ENCODE data around the gene SLC6A2.

SLC6A2 gene

DNA sequence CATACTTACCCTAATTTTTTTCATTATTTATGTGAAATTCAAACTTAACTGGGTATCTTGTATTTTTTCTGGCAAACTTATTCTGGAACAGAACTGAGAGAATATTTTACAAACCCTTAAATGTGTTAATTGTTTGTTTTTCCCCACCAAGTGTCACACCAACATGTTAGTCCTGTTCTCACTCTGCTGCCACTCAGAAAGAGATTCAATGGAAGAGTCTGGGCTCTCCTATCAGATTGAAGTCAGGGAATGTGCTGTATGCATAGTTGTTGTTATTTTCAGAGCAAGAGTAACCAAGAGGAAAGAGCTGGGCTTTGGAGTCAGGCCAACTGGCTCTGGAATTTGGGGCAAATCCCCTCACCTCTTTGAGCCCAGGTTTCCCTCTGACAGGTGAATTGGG is 43.2 kb downstream of the SLC6A2 start:
- TF ChIP-seq ZBTB7A (IDR thresholded peaks at IDR 0.05; ENCODE audit: low read depth), result no peak

DNA sequence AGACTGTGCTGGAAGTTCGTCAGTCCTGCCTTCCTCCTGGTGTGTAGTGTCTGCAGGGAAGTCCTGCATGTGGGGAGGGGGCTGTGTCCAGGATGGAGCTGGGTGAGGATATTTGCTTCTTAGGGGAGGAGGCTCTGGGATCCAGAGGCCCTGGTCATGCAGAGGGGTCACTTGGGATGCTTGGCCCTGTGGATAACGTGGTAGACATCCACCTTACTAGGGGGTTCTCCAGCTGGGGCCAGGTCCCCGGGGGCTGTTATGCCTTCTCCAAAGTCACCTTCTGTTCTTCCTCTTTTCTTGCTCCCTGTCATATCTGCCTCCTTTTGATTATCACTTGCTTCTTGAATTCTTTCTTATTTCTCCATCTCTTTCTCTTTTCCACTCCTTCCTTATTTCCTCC is 43.8 kb downstream of the SLC6A2 start:
- TF ChIP-seq, protein P1, sequence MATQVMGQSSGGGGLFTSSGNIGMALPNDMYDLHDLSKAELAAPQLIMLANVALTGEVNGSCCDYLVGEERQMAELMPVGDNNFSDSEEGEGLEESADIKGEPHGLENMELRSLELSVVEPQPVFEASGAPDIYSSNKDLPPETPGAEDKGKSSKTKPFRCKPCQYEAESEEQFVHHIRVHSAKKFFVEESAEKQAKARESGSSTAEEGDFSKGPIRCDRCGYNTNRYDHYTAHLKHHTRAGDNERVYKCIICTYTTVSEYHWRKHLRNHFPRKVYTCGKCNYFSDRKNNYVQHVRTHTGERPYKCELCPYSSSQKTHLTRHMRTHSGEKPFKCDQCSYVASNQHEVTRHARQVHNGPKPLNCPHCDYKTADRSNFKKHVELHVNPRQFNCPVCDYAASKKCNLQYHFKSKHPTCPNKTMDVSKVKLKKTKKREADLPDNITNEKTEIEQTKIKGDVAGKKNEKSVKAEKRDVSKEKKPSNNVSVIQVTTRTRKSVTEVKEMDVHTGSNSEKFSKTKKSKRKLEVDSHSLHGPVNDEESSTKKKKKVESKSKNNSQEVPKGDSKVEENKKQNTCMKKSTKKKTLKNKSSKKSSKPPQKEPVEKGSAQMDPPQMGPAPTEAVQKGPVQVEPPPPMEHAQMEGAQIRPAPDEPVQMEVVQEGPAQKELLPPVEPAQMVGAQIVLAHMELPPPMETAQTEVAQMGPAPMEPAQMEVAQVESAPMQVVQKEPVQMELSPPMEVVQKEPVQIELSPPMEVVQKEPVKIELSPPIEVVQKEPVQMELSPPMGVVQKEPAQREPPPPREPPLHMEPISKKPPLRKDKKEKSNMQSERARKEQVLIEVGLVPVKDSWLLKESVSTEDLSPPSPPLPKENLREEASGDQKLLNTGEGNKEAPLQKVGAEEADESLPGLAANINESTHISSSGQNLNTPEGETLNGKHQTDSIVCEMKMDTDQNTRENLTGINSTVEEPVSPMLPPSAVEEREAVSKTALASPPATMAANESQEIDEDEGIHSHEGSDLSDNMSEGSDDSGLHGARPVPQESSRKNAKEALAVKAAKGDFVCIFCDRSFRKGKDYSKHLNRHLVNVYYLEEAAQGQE (IDR thresholded peaks at IDR 0.05; ENCODE audit: low read depth), result no peak
- TF ChIP-seq YY1 (IDR thresholded peaks at IDR 0.05; ENCODE audit: low read depth), result no peak
- TF ChIP-seq TAF1 (IDR thresholded peaks at IDR 0.05; ENCODE audit: low read depth), result no peak
- no peak for TF ChIP-seq TCF12 (IDR thresholded peaks at IDR 0.05; ENCODE audit: low read depth)
- no peak for TF ChIP-seq TEAD4 (IDR thresholded peaks at IDR 0.05)
- TF ChIP-seq EGR1 (IDR thresholded peaks at IDR 0.05), result no peak
- no peak for TF ChIP-seq EP300 (IDR thresholded peaks at IDR 0.05; ENCODE audit: borderline replicate concordance)
- TF ChIP-seq, protein P2, sequence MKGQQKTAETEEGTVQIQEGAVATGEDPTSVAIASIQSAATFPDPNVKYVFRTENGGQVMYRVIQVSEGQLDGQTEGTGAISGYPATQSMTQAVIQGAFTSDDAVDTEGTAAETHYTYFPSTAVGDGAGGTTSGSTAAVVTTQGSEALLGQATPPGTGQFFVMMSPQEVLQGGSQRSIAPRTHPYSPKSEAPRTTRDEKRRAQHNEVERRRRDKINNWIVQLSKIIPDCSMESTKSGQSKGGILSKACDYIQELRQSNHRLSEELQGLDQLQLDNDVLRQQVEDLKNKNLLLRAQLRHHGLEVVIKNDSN (IDR thresholded peaks at IDR 0.05), result no peak
- no peak for TF ChIP-seq CREB1 (IDR thresholded peaks at IDR 0.05; ENCODE audit: low read depth)
- TF ChIP-seq ZBTB7A (IDR thresholded peaks at IDR 0.05; ENCODE audit: low read depth), result no peak
- TF ChIP-seq, protein P3, sequence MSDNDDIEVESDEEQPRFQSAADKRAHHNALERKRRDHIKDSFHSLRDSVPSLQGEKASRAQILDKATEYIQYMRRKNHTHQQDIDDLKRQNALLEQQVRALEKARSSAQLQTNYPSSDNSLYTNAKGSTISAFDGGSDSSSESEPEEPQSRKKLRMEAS (IDR thresholded peaks at IDR 0.05), result no peak

DNA sequence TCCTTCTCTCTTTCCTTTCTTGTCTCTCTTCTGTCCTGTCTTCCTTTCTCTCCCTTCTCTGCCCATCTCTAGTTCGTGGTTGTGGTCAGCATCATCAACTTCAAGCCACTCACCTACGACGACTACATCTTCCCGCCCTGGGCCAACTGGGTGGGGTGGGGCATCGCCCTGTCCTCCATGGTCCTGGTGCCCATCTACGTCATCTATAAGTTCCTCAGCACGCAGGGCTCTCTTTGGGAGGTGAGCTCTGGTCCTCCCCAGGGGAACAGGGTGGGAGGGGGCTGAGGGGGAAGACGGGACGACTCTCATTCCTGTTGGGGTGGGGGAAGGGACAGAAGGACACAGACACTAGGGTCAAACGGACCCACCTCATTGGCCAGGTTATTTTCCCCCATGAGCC is 44.3 kb downstream of the SLC6A2 start:
- TF ChIP-seq NFIC (IDR thresholded peaks at IDR 0.05), result no peak
- TF ChIP-seq, protein P1 (IDR thresholded peaks at IDR 0.05; ENCODE audit: low read depth), result no peak
- TF ChIP-seq TCF12 (IDR thresholded peaks at IDR 0.05; ENCODE audit: low read depth), result no peak
- TF ChIP-seq RAD21 (IDR thresholded peaks at IDR 0.05; ENCODE audit: low read depth), result no peak

DNA sequence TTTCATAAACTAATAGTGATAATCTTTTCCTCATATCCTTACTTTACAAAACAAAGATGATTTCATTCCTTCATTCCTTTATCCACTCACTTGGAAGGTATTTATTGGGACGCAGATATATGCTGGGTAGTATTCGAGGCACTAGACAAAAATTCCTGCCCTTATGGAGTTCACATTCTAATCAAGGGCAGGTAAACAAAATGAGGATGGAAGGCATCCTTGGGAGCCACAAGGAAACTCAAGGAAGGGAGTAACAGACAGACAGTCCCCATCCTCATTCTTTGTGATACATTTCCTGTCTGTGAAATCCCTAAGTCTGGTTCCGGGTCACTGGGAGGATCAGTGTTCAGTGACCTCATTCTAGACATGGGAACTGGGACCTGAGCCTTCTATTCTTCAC is 45.2 kb downstream of the SLC6A2 start:
- TF ChIP-seq, protein P1 (IDR thresholded peaks at IDR 0.05; ENCODE audit: low read depth), result no peak
- TF ChIP-seq, protein P3 (IDR thresholded peaks at IDR 0.05), result no peak
- TF ChIP-seq ZBTB7A (IDR thresholded peaks at IDR 0.05; ENCODE audit: low read depth) (no peak), TCF12 (IDR thresholded peaks at IDR 0.05; ENCODE audit: low read depth) (no peak), NFIC (IDR thresholded peaks at IDR 0.05) (no peak), CEBPB (IDR thresholded peaks at IDR 0.05) (no peak), FOXM1 (IDR thresholded peaks at IDR 0.05; ENCODE audit: borderline replicate concordance, low read depth) (no peak), EGR1 (IDR thresholded peaks at IDR 0.05) (no peak)
- TF ChIP-seq, protein P2 (IDR thresholded peaks at IDR 0.05), result no peak

DNA sequence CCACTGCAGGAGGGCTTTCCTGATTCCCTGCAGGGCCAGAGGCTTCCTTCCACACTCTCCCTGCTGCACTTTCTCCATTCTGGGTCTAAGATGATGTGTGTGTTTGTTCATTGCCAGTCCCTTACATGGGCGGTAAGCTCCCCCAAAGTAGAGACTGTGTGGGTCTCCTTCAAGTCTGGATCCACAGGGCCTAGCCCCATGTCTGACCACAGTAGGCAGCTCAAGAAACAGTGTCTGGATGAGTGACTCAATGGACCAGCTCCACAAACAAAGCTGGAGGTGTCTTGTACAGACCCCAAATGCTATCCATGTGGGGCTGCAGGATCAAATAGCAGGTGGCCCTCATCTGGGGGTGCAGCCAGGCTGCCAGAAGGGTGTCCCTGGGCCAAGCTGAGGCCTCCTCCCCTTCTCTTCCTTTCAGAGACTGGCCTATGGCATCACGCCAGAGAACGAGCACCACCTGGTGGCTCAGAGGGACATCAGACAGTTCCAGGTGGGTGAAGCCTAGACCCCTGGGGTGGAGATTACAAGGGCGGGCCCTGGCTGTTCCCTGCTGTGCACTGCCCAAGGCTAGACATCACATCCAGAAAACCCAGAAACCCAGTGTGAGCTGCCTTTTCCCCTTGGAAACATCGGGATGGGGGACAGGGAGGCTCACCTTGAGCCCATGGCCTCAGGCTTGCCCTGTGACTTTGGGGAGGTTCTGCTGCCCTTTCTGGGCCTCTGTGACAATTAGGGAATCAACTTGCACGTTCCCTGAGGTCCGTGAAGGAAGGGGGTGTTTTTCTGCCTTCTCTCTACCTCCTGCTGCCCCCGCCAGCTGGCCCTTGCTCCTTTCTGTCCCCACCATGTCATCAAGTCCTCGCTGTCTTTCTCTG is 45.9 kb downstream of the SLC6A2 start:
- TF ChIP-seq TEAD4 (IDR thresholded peaks at IDR 0.05), result no peak
- no peak for TF ChIP-seq TAF1 (IDR thresholded peaks at IDR 0.05; ENCODE audit: low read depth)
- peak; percentile 70 for TF ChIP-seq NFIC (IDR thresholded peaks at IDR 0.05)
- TF ChIP-seq RAD21 (IDR thresholded peaks at IDR 0.05; ENCODE audit: low read depth), result peak; percentile 58
